Upper lobe of right lung (tissue), 1 donor: ENCODE results near the gene PPP1R13B. TPM values are rescaled to one million over a fixed set of nuclear protein-coding genes. Genes with fewer than 3 reads are reported as not detected.
A peak's percentile ranks its signal among the peaks of the same experiment; 100 is the strongest.

ENCODE experiments used
- ATAC-seq: fragments of 200-7000 bp; cut with Tn5 transposase; one replicate; pipeline ENCODE4 v1.9.1; 2020; ENCODE audit warnings: mild to moderate bottlenecking, moderate library complexity
- DNase-seq: peaks from one replicate; pipeline ENCODE4 v3.0.0-alpha.2; 2020
- H3K27ac ChIP-seq: fragments of 200-600 bp; one replicate; pipeline ENCODE4 v1.8.0; 2022
- H3K27me3 ChIP-seq: fragments of 200-600 bp; one replicate; pipeline ENCODE4 v1.8.0; 2022; ENCODE audit warnings: mild to moderate bottlenecking
- H3K36me3 ChIP-seq: fragments of 200-600 bp; one replicate; pipeline ENCODE4 v1.8.0; 2022
- H3K4me1 ChIP-seq: fragments of 200-600 bp; one replicate; pipeline ENCODE4 v1.8.0; 2022
- H3K4me3 ChIP-seq: fragments of 200-600 bp; one replicate; pipeline ENCODE4 v1.8.0; 2022; ENCODE audit warnings: mild to moderate bottlenecking
- H3K9me3 ChIP-seq: fragments of 200-600 bp; one replicate; pipeline ENCODE4 v1.8.0; 2022
- CTCF ChIP-seq: fragments of 200-600 bp; IDR thresholded peaks from one replicate; pipeline ENCODE4 v1.8.0; 2022; ENCODE audit warnings: antibody characterized with exemption
- intact Hi-C: fragments of 100-400 bp; cut with DNase I; formaldehyde crosslinking; loops from one replicate; pipeline ENCODE4 v1.11.0; 2022
- total RNA-seq: library from RNA; stranded (reverse); fragmentation: NEBNext Ultra II Directional; extraction: Animal tissue kit (Norgen Biotek cat#: 25700); gene quantifications from one replicate; pipeline ENCODE4 v1.2.1, GENCODE V29; 2021
- donor health status: DM: no; HTN: yes; CAD: no; lungs with severe emphysema.

Gene PPP1R13B
- total RNA-seq, 1 donor from 2014 or later: 78.5 TPM

DNA sequence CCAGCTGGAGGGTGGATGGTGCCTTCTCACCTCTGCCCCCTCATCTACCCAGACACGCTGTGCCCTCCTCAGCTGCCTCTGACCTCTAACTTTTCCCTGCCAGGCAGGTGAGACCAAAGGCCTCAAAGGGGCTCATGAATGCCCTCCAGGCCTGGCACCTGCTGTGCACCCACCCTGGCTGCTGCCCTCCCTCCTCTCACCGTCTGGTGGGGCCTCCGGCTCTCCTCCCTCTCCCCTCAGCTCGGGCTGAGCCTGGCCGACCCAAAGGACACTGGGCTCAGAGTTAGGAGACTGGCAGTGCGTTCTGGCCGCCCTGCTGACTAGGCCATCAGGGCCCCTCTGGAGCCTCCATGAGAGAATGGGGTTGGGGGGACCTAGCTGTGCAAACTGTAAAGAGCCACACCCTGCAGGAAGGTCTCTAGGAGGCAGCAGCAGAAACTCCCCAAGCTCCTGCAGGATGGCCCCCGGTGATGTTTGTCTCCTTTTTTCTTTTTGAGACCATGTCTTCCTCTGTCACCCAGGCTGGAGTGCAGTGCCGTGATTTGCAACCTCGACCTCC is 40.3 kb upstream of the PPP1R13B start:
- H3K4me3 ChIP-seq: no peak overlapping the region
- no peak for DNase-seq
- no peak for ATAC-seq
- no peak for TF ChIP-seq CTCF
- no peaks in the 10 kb centered on the region for H3K36me3 ChIP-seq
- intact Hi-C loops: no loop called here
- no peak overlapping the region for H3K27ac ChIP-seq
- H3K9me3 ChIP-seq: no peaks in the 10 kb centered on the region
- H3K4me1 ChIP-seq: peaks cover 26% of the 10 kb centered on the region
- no peaks in the 10 kb centered on the region for H3K27me3 ChIP-seq

DNA sequence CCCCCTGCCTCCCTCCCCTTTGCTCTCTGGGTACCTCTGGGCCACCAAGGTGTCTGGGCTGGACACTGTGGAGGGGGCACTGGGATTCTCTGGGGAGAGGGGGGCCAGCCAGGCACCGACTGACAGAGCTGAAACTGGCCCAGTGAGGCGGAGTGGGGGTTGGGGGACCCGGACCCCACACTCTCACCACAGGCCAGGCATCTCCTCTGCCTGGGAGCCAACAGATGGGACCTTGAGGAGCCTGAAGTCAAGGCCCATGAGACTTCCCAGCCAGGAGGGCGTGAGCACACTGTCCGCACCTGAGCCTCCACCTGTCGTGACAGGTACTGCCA is 39.8 kb upstream of the PPP1R13B start:
- DNase-seq: no peak
- intact Hi-C loops: no loop called here

GRCh38 chr14:103886304-103887169 is 39.2 kb upstream of the PPP1R13B start:
- Histone ChIP-seq H3K36me3 (no peaks in the 10 kb centered on the region), H3K27me3 (no peaks in the 10 kb centered on the region), H3K4me1 (peaks cover 37% of the 10 kb centered on the region), H3K9me3 (no peaks in the 10 kb centered on the region), H3K27ac (no peak overlapping the region), H3K4me3 (no peak overlapping the region)
- peak; percentile 30 for ATAC-seq
- intact Hi-C loops: no loop called here
- no peak for DNase-seq
- no peak for TF ChIP-seq CTCF

More for the DNA sequence above, 39.8 kb upstream of the PPP1R13B start:
- Histone ChIP-seq H3K27ac (no peak overlapping the region), H3K9me3 (no peaks in the 10 kb centered on the region), H3K27me3 (no peaks in the 10 kb centered on the region), H3K36me3 (no peaks in the 10 kb centered on the region), H3K4me1 (peaks cover 31% of the 10 kb centered on the region), H3K4me3 (no peak overlapping the region)
- ATAC-seq: no peak
- no peak for TF ChIP-seq CTCF

- no peak for ATAC-seq
- H3K27ac ChIP-seq: no peak overlapping the region
- no peak for TF ChIP-seq CTCF
- no peaks in the 10 kb centered on the region for H3K27me3 ChIP-seq
- no peak for DNase-seq
- peaks cover 37% of the 10 kb centered on the region for H3K4me1 ChIP-seq
- no peak overlapping the region for H3K4me3 ChIP-seq
- no peaks in the 10 kb centered on the region for H3K36me3 ChIP-seq
- H3K9me3 ChIP-seq: no peaks in the 10 kb centered on the region
- intact Hi-C loops: no loop called here
Observed at GRCh38 chr14:103885509-103885932, 38.1 kb upstream of the PPP1R13B start.

DNA sequence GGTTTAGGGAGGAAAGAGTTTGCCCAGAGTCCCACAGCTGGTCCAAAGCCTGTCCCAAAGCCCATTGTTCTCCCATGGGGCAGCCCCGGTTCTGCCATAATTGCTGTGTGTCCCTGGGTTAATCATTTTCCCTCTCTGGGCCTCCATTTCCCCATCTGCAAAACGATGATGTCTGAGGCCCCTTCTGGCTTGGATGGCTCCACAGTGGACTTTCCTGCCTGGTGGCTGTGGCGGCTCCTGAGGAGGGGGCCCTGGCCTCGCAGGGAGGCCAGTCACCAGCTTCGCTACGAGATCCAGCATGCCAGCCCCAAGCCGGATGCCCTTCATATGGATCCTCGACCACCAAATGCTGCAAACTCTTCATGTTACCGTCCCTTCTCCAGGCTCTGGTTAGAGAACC is 37.5 kb upstream of the PPP1R13B start:
- H3K36me3 ChIP-seq: no peaks in the 10 kb centered on the region
- intact Hi-C loops: no loop called here
- peaks cover 37% of the 10 kb centered on the region for H3K4me1 ChIP-seq
- DNase-seq (no peak), ATAC-seq (no peak)
- H3K9me3 ChIP-seq: no peaks in the 10 kb centered on the region
- H3K4me3 ChIP-seq: no peak overlapping the region
- H3K27me3 ChIP-seq: no peaks in the 10 kb centered on the region
- TF ChIP-seq CTCF: no peak
- H3K27ac ChIP-seq: no peak overlapping the region
